H9 (cell line): ENCODE measurements around the gene UBE2G1. TPM values are rescaled to one million over a fixed set of nuclear protein-coding genes. Genes with fewer than 3 reads are reported as not detected.

Experiments
- DNase-seq: peaks from one replicate; pipeline ENCODE4 v3.0.0-alpha.2; 2017
- H2AFZ ChIP-seq: one replicate; pipeline ENCODE4 v1.6.1; 2013; ENCODE audit warnings: mild to moderate bottlenecking, low read length, control low read depth, moderate library complexity
- H2AK5ac ChIP-seq: 2 replicates; pipeline ENCODE4 v1.6.1; 2013; ENCODE audit warnings: low read length, control low read depth, mixed read lengths; ENCODE audit not compliant: insufficient read length
- H2BK120ac ChIP-seq: one replicate; pipeline ENCODE4 v1.6.1; 2013; ENCODE audit warnings: low read depth, mild to moderate bottlenecking, low read length, control low read depth, inconsistent platforms; ENCODE audit not compliant: poor library complexity, severe bottlenecking
- H2BK12ac ChIP-seq: 2 replicates; pipeline ENCODE4 v1.6.1; 2013; ENCODE audit warnings: low read length, control low read depth, mixed read lengths, low read depth; ENCODE audit not compliant: insufficient read length
- H2BK15ac ChIP-seq: 2 replicates; pipeline ENCODE4 v1.6.1; 2013; ENCODE audit warnings: low read depth, low read length, control low read depth
- H2BK20ac ChIP-seq: one replicate; pipeline ENCODE4 v1.6.1; 2013; ENCODE audit warnings: low read depth, mild to moderate bottlenecking, low read length, control low read depth, inconsistent platforms; ENCODE audit not compliant: poor library complexity, severe bottlenecking
- H2BK5ac ChIP-seq: 2 replicates; pipeline ENCODE4 v1.6.1; 2013; ENCODE audit warnings: low read length, control low read depth, mixed read lengths; ENCODE audit not compliant: insufficient read length
- H3K14ac ChIP-seq: 2 replicates; pipeline ENCODE4 v1.6.1; 2013; ENCODE audit warnings: low read length, control low read depth; ENCODE audit not compliant: insufficient read depth
- H3K18ac ChIP-seq: 2 replicates; pipeline ENCODE4 v1.6.1; 2013; ENCODE audit warnings: low read depth, mild to moderate bottlenecking, mixed read lengths, low read length, control low read depth; ENCODE audit not compliant: insufficient read length
- H3K23ac ChIP-seq: 2 replicates; pipeline ENCODE4 v1.6.1; 2013; ENCODE audit warnings: low read length, control low read depth, mixed read lengths, low read depth; ENCODE audit not compliant: insufficient read length
- H3K23me2 ChIP-seq: 2 replicates; pipeline ENCODE4 v1.6.1; 2013; ENCODE audit warnings: low read depth, mild to moderate bottlenecking, mixed read lengths, low read length, control low read depth; ENCODE audit not compliant: insufficient read length, poor library complexity, severe bottlenecking
- H3K27ac ChIP-seq: 2 replicates; pipeline ENCODE4 v1.5.1; 2013; ENCODE audit warnings: low read length, control low read depth, mixed read lengths, low read depth; ENCODE audit not compliant: insufficient read length
- H3K27me3 ChIP-seq: 2 replicates; pipeline ENCODE4 v1.6.1; 2013; ENCODE audit warnings: low read length, control low read depth, inconsistent platforms; ENCODE audit not compliant: insufficient read depth
- H3K4ac ChIP-seq: 2 replicates; pipeline ENCODE4 v1.6.1; 2013; ENCODE audit warnings: low read depth, mild to moderate bottlenecking, control low read depth, inconsistent platforms, low read length, moderate library complexity
- H3K4me1 ChIP-seq: 2 replicates; pipeline ENCODE4 v1.6.1; 2013; ENCODE audit warnings: low read length, control low read depth, inconsistent platforms; ENCODE audit not compliant: insufficient read depth
- H3K4me2 ChIP-seq: 2 replicates; pipeline ENCODE4 v1.6.1; 2013; ENCODE audit warnings: low read length, control low read depth, mixed read lengths; ENCODE audit not compliant: insufficient read length, insufficient read depth
- H3K56ac ChIP-seq: 2 replicates; pipeline ENCODE4 v1.6.1; 2013; ENCODE audit warnings: low read depth, mild to moderate bottlenecking, mixed read lengths, low read length, control low read depth; ENCODE audit not compliant: insufficient read length
- H3K79me1 ChIP-seq: 2 replicates; pipeline ENCODE4 v1.6.1; 2013; ENCODE audit warnings: low read depth, mild to moderate bottlenecking, moderate library complexity, low read length, control low read depth, inconsistent platforms; ENCODE audit not compliant: insufficient read depth, poor library complexity, severe bottlenecking
- H3K79me2 ChIP-seq: 2 replicates; pipeline ENCODE4 v1.6.1; 2013; ENCODE audit warnings: low read length, control low read depth, inconsistent platforms; ENCODE audit not compliant: insufficient read depth
- H3K9ac ChIP-seq: 2 replicates; pipeline ENCODE4 v1.6.1; 2013; ENCODE audit warnings: low read length, control low read depth, mixed read lengths; ENCODE audit not compliant: insufficient read length; ENCODE audit errors: extremely low read depth
- H3K9me3 ChIP-seq: one replicate; pipeline ENCODE4 v1.6.1; 2013; ENCODE audit warnings: low read depth, low read length, inconsistent platforms; ENCODE audit not compliant: control insufficient read depth
- H3T11ph ChIP-seq: one replicate; pipeline ENCODE4 v1.6.1; 2013; ENCODE audit warnings: mild to moderate bottlenecking, low read length, control low read depth, inconsistent platforms
- H4K20me1 ChIP-seq: one replicate; pipeline ENCODE4 v1.6.1; 2013; ENCODE audit not compliant: control insufficient read depth, insufficient read length, insufficient read depth
- H4K5ac ChIP-seq: 2 replicates; pipeline ENCODE4 v1.6.1; 2013; ENCODE audit warnings: low read depth, mild to moderate bottlenecking, mixed read lengths, low read length, control low read depth; ENCODE audit not compliant: insufficient read length
- H4K8ac ChIP-seq: replicated peaks from 2 replicates; pipeline ENCODE4 v1.6.1; 2013; ENCODE audit warnings: low read length, control low read depth, mixed read lengths, low read depth; ENCODE audit not compliant: insufficient read length
- H4K91ac ChIP-seq: 2 replicates; pipeline ENCODE4 v1.6.1; 2013; ENCODE audit warnings: low read depth, mild to moderate bottlenecking, moderate library complexity, mixed read lengths, low read length, control low read depth; ENCODE audit not compliant: insufficient read length
- H3K27ac Mint-ChIP-seq, 3 experiments: 2 replicates in 2 of 3; 3 replicates in 1 of 3; pipeline ENCODE4 v1.8.0; 2020 to 2021; ENCODE audit warnings: mixed read lengths in 3 of 3, mild to moderate bottlenecking in 1 of 3, moderate library complexity in 1 of 3
- H3K27me3 Mint-ChIP-seq: 2 replicates; pipeline ENCODE4 v1.8.0; 2021; ENCODE audit warnings: low read depth, mild to moderate bottlenecking, moderate library complexity, mixed read lengths
- H3K36me3 Mint-ChIP-seq, 3 experiments: 2 replicates in 2 of 3; 3 replicates in 1 of 3; pipeline ENCODE4 v1.8.0; 2020 to 2021; ENCODE audit warnings: low read depth in 3 of 3, mixed read lengths in 3 of 3; ENCODE audit not compliant: insufficient read depth in 1 of 3
- H3K4me1 Mint-ChIP-seq, 2 experiments: 2 replicates each; pipeline ENCODE4 v1.8.0; 2020; ENCODE audit warnings: mixed read lengths in 2 of 2
- H3K4me3 Mint-ChIP-seq, 2 experiments: 2 replicates in 1 of 2; 3 replicates in 1 of 2; pipeline ENCODE4 v1.8.0; 2020 to 2021; ENCODE audit warnings: mild to moderate bottlenecking in 2 of 2, mixed read lengths in 2 of 2, moderate library complexity in 1 of 2
- H3K9me3 Mint-ChIP-seq, 2 experiments: 2 replicates in 1 of 2; 3 replicates in 1 of 2; pipeline ENCODE4 v1.8.0; 2020; ENCODE audit warnings: mild to moderate bottlenecking in 2 of 2, mixed read lengths in 2 of 2, moderate library complexity in 1 of 2
- WGBS: extraction: QIAGEN DNeasy Blood & Tissue Kit; methylation state at CpG from one replicate; pipeline ENCODE4 v1.1.7; 2013; ENCODE audit warnings: missing lambda C conversion rate, low lambda C conversion rate, mixed read lengths; ENCODE audit not compliant: insufficient read length; ENCODE audit errors: extremely low coverage; 5-methylcytosine and 5-hydroxymethylcytosine counted together
- total RNA-seq: library from RNA; stranded (reverse); gene quantifications from 2 replicates; pipeline ENCODE4 v1.2.1, GENCODE V29; 2021
- TF ChIP-seq, protein P1 (sequence below): fragments of 200-600 bp; sonication (generic); conservative IDR thresholded peaks from 3 replicates; pipeline ENCODE4 v1.8.0; 2021; ENCODE audit warnings: antibody characterized with exemption, mild to moderate bottlenecking

Gene UBE2G1
- total RNA-seq, 1 experiment from 2014 or later = 188 TPM

- Histone ChIP-seq H2AFZ (no peak overlapping the region), H3K9me3 (no peaks in the 10 kb centered on the region), H3K79me1 (no peaks in the 10 kb centered on the region), H2BK12ac (no peak overlapping the region), H4K20me1 (no peaks in the 10 kb centered on the region), H3K79me2 (peaks cover 3% of the 10 kb centered on the region; the same call in 1 of the 2 replicates), H4K8ac (no peak overlapping the region), H3K27ac (no peak overlapping the region), H3K9ac (no peak overlapping the region), H3K18ac (no peak overlapping the region), H4K5ac (no peak overlapping the region), H3K27me3 (no peaks in the 10 kb centered on the region), H3K56ac (no peak overlapping the region), H2BK120ac (no peak overlapping the region), H4K91ac (no peak overlapping the region), H3K23me2 (no peaks in the 10 kb centered on the region), H2BK15ac (no peak overlapping the region), H2BK20ac (no peak overlapping the region), H3K4ac (no peak overlapping the region), H3K4me2 (no peak overlapping the region), H2AK5ac (no peak overlapping the region), H3K23ac (no peak overlapping the region), H3T11ph (no peak overlapping the region), H3K14ac (no peak overlapping the region), H2BK5ac (no peak overlapping the region), H3K4me1 (no peaks in the 10 kb centered on the region)
- no peak for DNase-seq
- Mint-ChIP-seq H3K4me3 (no peak overlapping the region), H3K36me3 (peaks cover 12 to 81% (median 55%) of the 10 kb centered on the region in 3 experiments; a peak in 6 of 7 replicates), H3K4me1 (peaks cover 8 to 12% of the 10 kb centered on the region in 2 experiments), H3K9me3 (no peaks in the 10 kb centered on the region), H3K27ac (no peak overlapping the region), H3K27me3 (no peaks in the 10 kb centered on the region)
- TF ChIP-seq, protein P1, sequence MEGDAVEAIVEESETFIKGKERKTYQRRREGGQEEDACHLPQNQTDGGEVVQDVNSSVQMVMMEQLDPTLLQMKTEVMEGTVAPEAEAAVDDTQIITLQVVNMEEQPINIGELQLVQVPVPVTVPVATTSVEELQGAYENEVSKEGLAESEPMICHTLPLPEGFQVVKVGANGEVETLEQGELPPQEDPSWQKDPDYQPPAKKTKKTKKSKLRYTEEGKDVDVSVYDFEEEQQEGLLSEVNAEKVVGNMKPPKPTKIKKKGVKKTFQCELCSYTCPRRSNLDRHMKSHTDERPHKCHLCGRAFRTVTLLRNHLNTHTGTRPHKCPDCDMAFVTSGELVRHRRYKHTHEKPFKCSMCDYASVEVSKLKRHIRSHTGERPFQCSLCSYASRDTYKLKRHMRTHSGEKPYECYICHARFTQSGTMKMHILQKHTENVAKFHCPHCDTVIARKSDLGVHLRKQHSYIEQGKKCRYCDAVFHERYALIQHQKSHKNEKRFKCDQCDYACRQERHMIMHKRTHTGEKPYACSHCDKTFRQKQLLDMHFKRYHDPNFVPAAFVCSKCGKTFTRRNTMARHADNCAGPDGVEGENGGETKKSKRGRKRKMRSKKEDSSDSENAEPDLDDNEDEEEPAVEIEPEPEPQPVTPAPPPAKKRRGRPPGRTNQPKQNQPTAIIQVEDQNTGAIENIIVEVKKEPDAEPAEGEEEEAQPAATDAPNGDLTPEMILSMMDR = no peak
- no CpG with 5 or more reads among the region's 4 CpGs for WGBS
Observed at GRCh38 chr17:4295686-4296085, 70.8 kb downstream of the UBE2G1 start.
